WERI-Rb-1 (cell line): Measurements from ENCODE around the gene SAMD4B.
"Not testable (repeated sequence)": the region's sequence is repeated elsewhere in the genome, so short reads cannot be mapped to it uniquely, and the experiment has no call there.

Experiments used
- DNase-seq: peaks from one replicate; pipeline ENCODE4 v3.0.0-alpha.2; 2020
- H3K27ac ChIP-seq: fragments of 250-450 bp; sonication (Bioruptor Pico); 2 replicates; pipeline ENCODE4 v1.5.1; 2020; ENCODE audit warnings: mild to moderate bottlenecking, moderate library complexity
- H3K27me3 ChIP-seq: fragments of 250-450 bp; sonication (Bioruptor Pico); 2 replicates; pipeline ENCODE4 v1.5.1; 2021; ENCODE audit warnings: mild to moderate bottlenecking, low read depth, moderate library complexity; ENCODE audit not compliant: insufficient read depth, severe bottlenecking
- H3K36me3 ChIP-seq: fragments of 250-450 bp; sonication (Bioruptor Pico); 2 replicates; pipeline ENCODE4 v1.5.1; 2020; ENCODE audit warnings: mild to moderate bottlenecking, moderate library complexity
- H3K4me3 ChIP-seq: 2 replicates; pipeline ENCODE4 v1.5.1; 2011; ENCODE audit warnings: low read depth, mild to moderate bottlenecking, control low read depth, low read length
- H3K9me3 ChIP-seq: fragments of 250-450 bp; sonication (Bioruptor Pico); 2 replicates; pipeline ENCODE4 v1.5.1; 2021; ENCODE audit warnings: mild to moderate bottlenecking, moderate library complexity; ENCODE audit not compliant: severe bottlenecking
- TF ChIP-seq, protein P1 (sequence below): IDR thresholded peaks from 2 replicates; pipeline ENCODE4 v1.5.1; 2011; ENCODE audit warnings: low read depth, mild to moderate bottlenecking, control low read depth, inconsistent platforms, low read length

The SAMD4B gene

GRCh38 chr19:39372941-39373340, 30.7 kb downstream of the SAMD4B start:
- H3K9me3 ChIP-seq: no peaks in the 10 kb centered on the region
- TF ChIP-seq, protein P1, sequence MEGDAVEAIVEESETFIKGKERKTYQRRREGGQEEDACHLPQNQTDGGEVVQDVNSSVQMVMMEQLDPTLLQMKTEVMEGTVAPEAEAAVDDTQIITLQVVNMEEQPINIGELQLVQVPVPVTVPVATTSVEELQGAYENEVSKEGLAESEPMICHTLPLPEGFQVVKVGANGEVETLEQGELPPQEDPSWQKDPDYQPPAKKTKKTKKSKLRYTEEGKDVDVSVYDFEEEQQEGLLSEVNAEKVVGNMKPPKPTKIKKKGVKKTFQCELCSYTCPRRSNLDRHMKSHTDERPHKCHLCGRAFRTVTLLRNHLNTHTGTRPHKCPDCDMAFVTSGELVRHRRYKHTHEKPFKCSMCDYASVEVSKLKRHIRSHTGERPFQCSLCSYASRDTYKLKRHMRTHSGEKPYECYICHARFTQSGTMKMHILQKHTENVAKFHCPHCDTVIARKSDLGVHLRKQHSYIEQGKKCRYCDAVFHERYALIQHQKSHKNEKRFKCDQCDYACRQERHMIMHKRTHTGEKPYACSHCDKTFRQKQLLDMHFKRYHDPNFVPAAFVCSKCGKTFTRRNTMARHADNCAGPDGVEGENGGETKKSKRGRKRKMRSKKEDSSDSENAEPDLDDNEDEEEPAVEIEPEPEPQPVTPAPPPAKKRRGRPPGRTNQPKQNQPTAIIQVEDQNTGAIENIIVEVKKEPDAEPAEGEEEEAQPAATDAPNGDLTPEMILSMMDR: no peak
- DNase-seq: no peak
- H3K4me3 ChIP-seq: no peak overlapping the region
- no peaks in the 10 kb centered on the region for H3K27me3 ChIP-seq
- H3K36me3 ChIP-seq: peaks cover 92% of the 10 kb centered on the region
- H3K27ac ChIP-seq: no peak overlapping the region

DNA sequence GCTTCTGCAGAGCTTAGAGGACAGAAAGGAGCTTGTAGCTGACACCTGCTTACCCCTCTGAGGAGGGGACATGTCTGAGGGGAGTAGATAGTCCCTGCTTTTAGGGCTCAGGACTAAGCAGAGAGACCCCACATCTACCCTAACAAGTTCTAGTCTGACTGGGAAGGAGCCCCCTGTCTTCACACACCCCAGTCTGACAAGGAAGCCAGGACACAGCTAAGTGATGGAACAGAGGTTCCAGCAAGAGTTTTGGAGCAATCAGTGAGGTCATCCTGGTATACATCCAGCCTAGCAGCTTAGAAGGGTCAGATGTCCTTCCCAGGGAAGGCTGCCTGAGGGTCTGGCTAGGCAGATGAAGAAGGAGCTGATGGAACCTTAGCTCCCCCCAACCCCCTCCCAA, 33.7 kb downstream of the SAMD4B start:
- TF ChIP-seq, protein P1: no peak
- Histone ChIP-seq H3K27ac (no peak overlapping the region), H3K36me3 (peaks cover 94% of the 10 kb centered on the region), H3K9me3 (no peaks in the 10 kb centered on the region), H3K27me3 (no peaks in the 10 kb centered on the region), H3K4me3 (no peak overlapping the region)
- DNase-seq: no peak

DNA sequence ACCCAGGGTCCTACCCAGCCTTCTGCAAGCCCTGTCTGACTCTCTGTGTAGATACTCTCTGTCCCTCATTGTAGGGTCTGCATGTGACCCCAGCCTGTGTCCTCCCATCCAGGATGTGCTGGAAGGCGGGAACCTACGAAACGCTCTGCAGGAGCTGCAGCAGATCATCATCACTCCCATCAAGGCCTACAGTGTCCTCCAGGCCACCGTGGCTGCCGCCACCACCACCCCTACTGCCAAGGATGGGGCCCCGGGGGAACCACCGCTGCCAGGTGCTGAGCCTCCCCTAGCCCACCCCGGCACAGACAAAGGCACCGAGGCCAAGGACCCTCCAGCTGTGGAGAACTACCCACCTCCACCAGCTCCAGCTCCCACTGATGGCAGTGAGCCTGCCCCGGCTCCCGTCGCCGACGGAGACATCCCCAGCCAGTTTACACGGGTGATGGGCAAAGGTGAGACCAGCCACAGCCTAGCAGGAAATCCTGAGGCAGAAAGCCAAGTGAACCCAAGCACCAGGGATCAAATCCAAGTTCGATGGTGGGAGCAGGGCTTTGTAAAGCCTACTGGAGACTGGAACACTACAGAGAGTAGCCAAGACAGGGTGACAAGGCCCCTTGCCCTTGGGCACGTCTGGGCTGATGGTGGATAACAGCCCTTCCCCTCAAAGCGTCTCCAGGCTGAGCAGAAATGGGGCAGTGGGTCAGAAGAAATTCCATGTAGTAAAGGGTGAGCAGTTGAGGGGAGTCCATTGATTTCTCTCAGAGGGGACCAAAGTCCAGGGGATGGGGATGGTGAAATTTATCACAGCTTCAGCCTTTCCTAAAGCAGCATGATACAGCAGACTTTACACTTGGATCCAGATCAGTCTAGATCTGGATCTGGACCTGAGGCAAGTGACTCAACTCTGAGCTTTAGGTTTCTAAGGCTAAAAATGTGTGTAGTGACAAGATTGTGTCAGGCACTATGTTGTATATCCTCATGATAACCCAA, 35.4 kb downstream of the SAMD4B start:
- Histone ChIP-seq H3K9me3 (no peaks in the 10 kb centered on the region), H3K4me3 (no peak overlapping the region), H3K36me3 (peaks cover 93% of the 10 kb centered on the region), H3K27me3 (no peaks in the 10 kb centered on the region), H3K27ac (no peak overlapping the region)
- TF ChIP-seq, protein P1: no peak
- DNase-seq: no peak

DNA sequence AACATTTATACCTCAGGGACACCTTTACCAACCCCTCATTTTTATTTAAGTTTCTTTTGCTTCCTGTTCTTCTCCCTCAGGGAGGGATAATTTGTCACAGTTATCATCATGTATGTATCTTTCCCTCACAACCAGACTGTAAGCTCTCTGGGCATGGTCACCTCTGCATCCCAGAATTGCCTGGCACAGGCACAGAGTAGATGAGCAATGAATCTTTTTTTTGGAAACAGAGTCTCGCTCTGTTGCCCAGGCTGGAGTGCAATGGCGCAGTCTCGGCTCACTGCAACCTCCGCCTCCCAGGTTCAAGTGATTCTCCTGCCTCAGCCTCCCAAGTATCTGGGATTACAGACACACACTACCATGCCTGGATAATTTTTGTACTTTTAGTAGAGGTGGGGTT, 37.1 kb downstream of the SAMD4B start:
- not testable (repeated sequence) for H3K9me3 ChIP-seq, H3K4me3 ChIP-seq, H3K27ac ChIP-seq, H3K27me3 ChIP-seq, DNase-seq
- peaks cover 92% of the 10 kb centered on the region for H3K36me3 ChIP-seq

- H3K36me3 ChIP-seq: peaks cover 92% of the 10 kb centered on the region
These were observed 37.7 kb downstream of the SAMD4B start for GRCh38 chr19:39379865-39380396.

More at GRCh38 chr19:39379865-39380396, 37.7 kb downstream of the SAMD4B start:
- TF ChIP-seq, protein P1: no peak
- no peaks in the 10 kb centered on the region for H3K27me3 ChIP-seq
- no peak overlapping the region for H3K27ac ChIP-seq
- H3K9me3 ChIP-seq: no peaks in the 10 kb centered on the region
- no peak overlapping the region for H3K4me3 ChIP-seq
- no peak for DNase-seq
